OCI-LY7 (cell line): ENCODE measurements around the gene CCDC110. TPM values are rescaled to one million over a fixed set of nuclear protein-coding genes. Genes with fewer than 3 reads are reported as not detected.

Experiments used
- BruUV-seq: library from RNA; stranded (reverse); fragments of 400-500 nt; replicated peaks from 2 replicates; lab custom pipeline; 2021; lab: Mats Ljungman, UMichigan
- CTCF ChIA-PET: fragments of 300-600 bp; sonication (Branson Sonifier 250); formaldehyde crosslinking; loops from one replicate; lab custom pipeline; 2022; ENCODE audit warnings: antibody characterized with exemption; ENCODE audit not compliant: unreplicated experiment; lab: Charles Lee
- POLR2A ChIA-PET: fragments of 300-600 bp; sonication (Branson Sonifier 250); formaldehyde crosslinking; loops from one replicate; lab custom pipeline; 2022; ENCODE audit warnings: antibody characterized with exemption; lab: Charles Lee
- DNase-seq: peaks from one replicate; pipeline ENCODE4 v3.0.0-alpha.2; 2015; ENCODE audit warnings: low spot score
- H2AFZ ChIP-seq: fragments of 200-600 bp; sonication (generic), shearing (Covaris generic); 2 replicates; pipeline ENCODE4 v1.6.1; 2014; ENCODE audit warnings: mild to moderate bottlenecking, antibody characterized with exemption, low read length, moderate library complexity
- H3K27ac ChIP-seq: fragments of 200-600 bp; sonication (generic); 2 replicates; pipeline ENCODE4 v1.5.1; 2014; ENCODE audit warnings: mixed run types, low read depth, mild to moderate bottlenecking, moderate library complexity, low read length, inconsistent platforms; ENCODE audit not compliant: poor library complexity, severe bottlenecking
- H3K36me3 ChIP-seq: fragments of 200-600 bp; sonication (generic); 2 replicates; pipeline ENCODE4 v1.6.1; 2014; ENCODE audit warnings: mild to moderate bottlenecking, antibody characterized with exemption, low read length, moderate library complexity, mixed read lengths; ENCODE audit not compliant: insufficient read depth
- H3K4me1 ChIP-seq: fragments of 200-600 bp; sonication (generic); 2 replicates; pipeline ENCODE4 v1.5.1; 2014; ENCODE audit warnings: mild to moderate bottlenecking, low read length; ENCODE audit not compliant: insufficient read depth, poor library complexity, severe bottlenecking
- H3K4me2 ChIP-seq: fragments of 200-600 bp; sonication (generic); 2 replicates; pipeline ENCODE4 v1.6.1; 2014; ENCODE audit warnings: mild to moderate bottlenecking, low read length
- H3K4me3 ChIP-seq: fragments of 200-600 bp; sonication (generic); 2 replicates; pipeline ENCODE4 v1.5.1; 2014; ENCODE audit warnings: mild to moderate bottlenecking, low read depth, low read length; ENCODE audit not compliant: poor library complexity, severe bottlenecking
- H3K79me2 ChIP-seq: fragments of 200-600 bp; sonication (generic); 2 replicates; pipeline ENCODE4 v1.6.1; 2016; ENCODE audit warnings: low read depth, mild to moderate bottlenecking, low read length, moderate library complexity, mixed read lengths; ENCODE audit not compliant: insufficient read depth
- H3K9me2 ChIP-seq: fragments of 200-600 bp; sonication (generic); 2 replicates; pipeline ENCODE4 v1.6.1; 2016; ENCODE audit warnings: mild to moderate bottlenecking, low read length, mixed read lengths; ENCODE audit not compliant: insufficient read depth
- H3K9me3 ChIP-seq: fragments of 200-600 bp; sonication (generic); 2 replicates; pipeline ENCODE4 v1.6.1; 2014; ENCODE audit warnings: mild to moderate bottlenecking, mixed run types, low read length, mixed read lengths
- H4K20me1 ChIP-seq: fragments of 200-600 bp; sonication (generic); 2 replicates; pipeline ENCODE4 v1.6.1; 2014; ENCODE audit warnings: mild to moderate bottlenecking, antibody characterized with exemption, low read length, moderate library complexity, mixed read lengths; ENCODE audit not compliant: insufficient read depth
- EZH2phosphoT487 ChIP-seq: fragments of 200-600 bp; sonication (generic); IDR thresholded peaks from 2 replicates; pipeline ENCODE4 v1.6.1; 2018; ENCODE audit warnings: low read depth, borderline replicate concordance, mild to moderate bottlenecking, mixed run types, antibody characterized with exemption, low read length, moderate library complexity, mixed read lengths
- intact Hi-C: fragments of 100-400 bp; cut with micrococcal nuclease; formaldehyde crosslinking; loops from one replicate; pipeline ENCODE4 v1.10.0; 2022; ENCODE audit not compliant: unreplicated experiment
- total RNA-seq, 2 experiments: library from RNA; depleted of rRNA in 1 of 2; stranded (reverse); fragments of >200 nt in 1 of 2; shearing (Covaris generic) in 1 of 2; gene quantifications; 2 replicates each; pipeline ENCODE4 v1.2.3, GENCODE V29; 2014 to 2022
- TF ChIP-seq, protein P1 (sequence below): fragments of 200-600 bp; sonication (generic); conservative IDR thresholded peaks from 2 replicates; pipeline ENCODE4 v1.5.1; 2014; ENCODE audit warnings: mild to moderate bottlenecking, antibody characterized with exemption, low read length, moderate library complexity, mixed read lengths

The CCDC110 gene
- total RNA-seq, 2 experiments from 2014 or later, result 1.7 to 12.0 TPM

DNA sequence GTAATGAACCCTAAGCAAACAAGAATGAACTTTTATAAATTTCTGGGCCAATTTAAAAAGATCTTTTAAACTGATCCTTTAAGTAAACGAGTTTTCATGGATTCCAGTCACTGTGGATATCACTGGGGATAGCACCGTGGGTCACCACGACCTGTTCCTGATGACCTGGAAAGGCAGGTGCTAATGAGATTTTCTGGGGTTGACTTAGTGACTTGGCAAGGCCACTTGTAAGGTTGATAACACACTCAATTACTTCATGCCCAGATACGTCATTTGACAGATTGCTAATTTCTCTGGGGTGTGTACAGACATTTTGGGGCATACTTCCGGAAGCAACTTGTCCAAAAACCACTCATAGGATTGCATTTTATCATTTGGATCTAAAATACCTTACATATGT, 39.3 kb upstream of the CCDC110 start:
- POLR2A ChIA-PET, result interaction anchor here (0.6 to 1.1 kb wide), 5 partner anchors 12 to 1206 kb away, joined by 3 to 5 read pairs (median 3); no protein-coding TSS in a partner anchor
- H3K9me3 ChIP-seq, result no peaks in the 10 kb centered on the region
- CTCF ChIA-PET, result no interaction called here
- no TSS peak for BruUV-seq
- H2AFZ ChIP-seq, result no peak overlapping the region
- H3K27ac ChIP-seq, result no peak overlapping the region
- DNase-seq, result no peak
- no peak overlapping the region for H3K4me2 ChIP-seq
- H4K20me1 ChIP-seq, result no peaks in the 10 kb centered on the region
- TF ChIP-seq, protein P1, sequence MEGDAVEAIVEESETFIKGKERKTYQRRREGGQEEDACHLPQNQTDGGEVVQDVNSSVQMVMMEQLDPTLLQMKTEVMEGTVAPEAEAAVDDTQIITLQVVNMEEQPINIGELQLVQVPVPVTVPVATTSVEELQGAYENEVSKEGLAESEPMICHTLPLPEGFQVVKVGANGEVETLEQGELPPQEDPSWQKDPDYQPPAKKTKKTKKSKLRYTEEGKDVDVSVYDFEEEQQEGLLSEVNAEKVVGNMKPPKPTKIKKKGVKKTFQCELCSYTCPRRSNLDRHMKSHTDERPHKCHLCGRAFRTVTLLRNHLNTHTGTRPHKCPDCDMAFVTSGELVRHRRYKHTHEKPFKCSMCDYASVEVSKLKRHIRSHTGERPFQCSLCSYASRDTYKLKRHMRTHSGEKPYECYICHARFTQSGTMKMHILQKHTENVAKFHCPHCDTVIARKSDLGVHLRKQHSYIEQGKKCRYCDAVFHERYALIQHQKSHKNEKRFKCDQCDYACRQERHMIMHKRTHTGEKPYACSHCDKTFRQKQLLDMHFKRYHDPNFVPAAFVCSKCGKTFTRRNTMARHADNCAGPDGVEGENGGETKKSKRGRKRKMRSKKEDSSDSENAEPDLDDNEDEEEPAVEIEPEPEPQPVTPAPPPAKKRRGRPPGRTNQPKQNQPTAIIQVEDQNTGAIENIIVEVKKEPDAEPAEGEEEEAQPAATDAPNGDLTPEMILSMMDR, result no peak
- TF ChIP-seq EZH2phosphoT487, result no peak
- no peaks in the 10 kb centered on the region for H3K79me2 ChIP-seq
- intact Hi-C loops, result no loop called here
- H3K4me3 ChIP-seq, result no peak overlapping the region
- no peaks in the 10 kb centered on the region for H3K36me3 ChIP-seq
- H3K4me1 ChIP-seq, result no peaks in the 10 kb centered on the region
- H3K9me2 ChIP-seq, result no peaks in the 10 kb centered on the region

- intact Hi-C loops, result no loop called here
- Histone ChIP-seq H3K4me2 (no peak overlapping the region), H3K4me1 (no peaks in the 10 kb centered on the region), H3K9me2 (no peaks in the 10 kb centered on the region), H3K79me2 (no peaks in the 10 kb centered on the region), H3K9me3 (no peaks in the 10 kb centered on the region), H3K27ac (no peak overlapping the region), H4K20me1 (no peaks in the 10 kb centered on the region), H3K4me3 (no peak overlapping the region), H3K36me3 (no peaks in the 10 kb centered on the region), H2AFZ (no peak overlapping the region)
- TF ChIP-seq, protein P1, result no peak
- no peak for DNase-seq
- ChIA-PET POLR2A (interaction anchor here (0.7 to 1.8 kb wide), 8 partner anchors 8 to 83 kb away, joined by 3 to 8 read pairs (median 3); no protein-coding TSS in a partner anchor), CTCF (no interaction called here)
- BruUV-seq, result no TSS peak
These were observed 36.6 kb upstream of the CCDC110 start for GRCh38 chr4:185508181-185508580.

GRCh38 chr4:185506422-185506821, 34.9 kb upstream of the CCDC110 start:
- Histone ChIP-seq H3K9me2 (no peaks in the 10 kb centered on the region), H3K4me2 (no peak overlapping the region), H2AFZ (no peak overlapping the region), H3K79me2 (no peaks in the 10 kb centered on the region), H3K4me3 (no peak overlapping the region), H3K4me1 (no peaks in the 10 kb centered on the region), H3K27ac (no peak overlapping the region), H3K9me3 (no peaks in the 10 kb centered on the region), H3K36me3 (no peaks in the 10 kb centered on the region), H4K20me1 (no peaks in the 10 kb centered on the region)
- TF ChIP-seq EZH2phosphoT487, result no peak
- TF ChIP-seq, protein P1, result no peak
- intact Hi-C loops, result no loop called here
- CTCF ChIA-PET, result no interaction called here
- POLR2A ChIA-PET, result no interaction called here
- no peak for DNase-seq
- no TSS peak for BruUV-seq
